Astrocyte (in vitro differentiated cells and primary cell): Measurements from ENCODE around the gene RPL26. TPM values are rescaled to one million over a fixed set of nuclear protein-coding genes. Genes with fewer than 3 reads are reported as not detected.
"Not testable (repeated sequence)": the region's sequence is repeated elsewhere in the genome, so short reads cannot be mapped to it uniquely, and the experiment has no call there.

Experiments used
- DNase-seq: peaks from one replicate; pipeline ENCODE4 v3.0.0-alpha.2; 2010; ENCODE audit warnings: low read depth
- FAIRE-seq: peaks from 2 replicates; lab custom pipeline; 2011; peaks lifted over from hg19 to GRCh38; lab: Jason Lieb, UNC
- H2AFZ ChIP-seq: 2 replicates; pipeline ENCODE4 v1.6.0; 2012; ENCODE audit warnings: low read depth, low read length, inconsistent platforms
- H3K27ac ChIP-seq: 2 replicates; pipeline ENCODE4 v1.5.1; 2011; ENCODE audit warnings: low read depth, low read length, inconsistent platforms
- H3K27me3 ChIP-seq: 2 replicates; pipeline ENCODE4 v1.6.0; 2011; ENCODE audit warnings: low read length, inconsistent platforms; ENCODE audit not compliant: insufficient read depth
- H3K36me3 ChIP-seq: 2 replicates; pipeline ENCODE4 v1.5.1; 2011; ENCODE audit warnings: low read length, inconsistent platforms; ENCODE audit not compliant: insufficient read depth
- H3K4me1 ChIP-seq: 2 replicates; pipeline ENCODE4 v1.5.1; 2011; ENCODE audit warnings: low read length, inconsistent platforms; ENCODE audit not compliant: insufficient read depth
- H3K4me2 ChIP-seq: 2 replicates; pipeline ENCODE4 v1.6.0; 2012; ENCODE audit warnings: low read length, inconsistent platforms
- H3K4me3 ChIP-seq: 2 replicates; pipeline ENCODE4 v1.5.1; 2011; ENCODE audit warnings: low read depth, mild to moderate bottlenecking, low read length, inconsistent platforms; ENCODE audit not compliant: insufficient read depth
- H3K79me2 ChIP-seq: 2 replicates; pipeline ENCODE4 v1.6.0; 2012; ENCODE audit warnings: mild to moderate bottlenecking, low read length, inconsistent platforms; ENCODE audit not compliant: insufficient read depth
- H3K9ac ChIP-seq: 2 replicates; pipeline ENCODE4 v1.6.0; 2012; ENCODE audit warnings: mild to moderate bottlenecking, low read length, inconsistent platforms
- H3K9me3 ChIP-seq: 2 replicates; pipeline ENCODE4 v1.5.1; 2012; ENCODE audit warnings: low read depth, mild to moderate bottlenecking, low read length, inconsistent platforms; ENCODE audit not compliant: insufficient read depth
- H4K20me1 ChIP-seq: 2 replicates; pipeline ENCODE4 v1.6.0; 2012; ENCODE audit warnings: low read length, inconsistent platforms; ENCODE audit not compliant: insufficient read depth
- H3K27ac Mint-ChIP-seq: one replicate; pipeline ENCODE4 v1.8.0; 2021; ENCODE audit warnings: mild to moderate bottlenecking, mixed read lengths; ENCODE audit not compliant: unreplicated experiment
- H3K27me3 Mint-ChIP-seq: one replicate; pipeline ENCODE4 v1.8.0; 2021; ENCODE audit warnings: low read depth, mixed read lengths; ENCODE audit not compliant: unreplicated experiment
- H3K36me3 Mint-ChIP-seq: one replicate; pipeline ENCODE4 v1.8.0; 2021; ENCODE audit warnings: low read depth, mixed read lengths; ENCODE audit not compliant: unreplicated experiment
- H3K4me1 Mint-ChIP-seq: one replicate; pipeline ENCODE4 v1.8.0; 2021; ENCODE audit warnings: low read depth, mixed read lengths; ENCODE audit not compliant: unreplicated experiment
- H3K4me3 Mint-ChIP-seq: one replicate; pipeline ENCODE4 v1.8.0; 2021; ENCODE audit warnings: mild to moderate bottlenecking, moderate library complexity, mixed read lengths; ENCODE audit not compliant: unreplicated experiment
- H3K9me3 Mint-ChIP-seq: one replicate; pipeline ENCODE4 v1.8.0; 2021; ENCODE audit warnings: mild to moderate bottlenecking, mixed read lengths; ENCODE audit not compliant: unreplicated experiment
- CTCF ChIP-seq: IDR thresholded peaks from 2 replicates; pipeline ENCODE4 v1.5.1; 2011; ENCODE audit warnings: low read depth, mild to moderate bottlenecking, inconsistent platforms, low read length, moderate library complexity; ENCODE audit not compliant: insufficient read depth
- EZH2 ChIP-seq: IDR thresholded peaks from 2 replicates; pipeline ENCODE4 v1.6.1; 2012; ENCODE audit warnings: mild to moderate bottlenecking, low read length, inconsistent platforms; ENCODE audit not compliant: insufficient read depth
- total RNA-seq: library from RNA; stranded (reverse); gene quantifications from 2 replicates; pipeline ENCODE4 v1.2.1, GENCODE V29; 2021

The RPL26 gene
- total RNA-seq, 1 donor from 2014 or later = 1,342 TPM

- no peaks in the 10 kb centered on the region for H3K79me2 ChIP-seq
- no peak within 1 kb of the TSS for H3K4me3 Mint-ChIP-seq
- H3K36me3 Mint-ChIP-seq = no peaks in the 10 kb centered on the region
- H3K4me3 ChIP-seq = no peak within 1 kb of the TSS
- peaks cover 20% of the 10 kb centered on the region for H3K27me3 ChIP-seq
- peaks cover 9% of the 10 kb centered on the region for H3K4me1 ChIP-seq
- H3K9me3 Mint-ChIP-seq = peaks cover 3% of the 10 kb centered on the region
- no peak for DNase-seq
- H3K4me2 ChIP-seq = no peak within 1 kb of the TSS
- no peak within 1 kb of the TSS for H3K27ac Mint-ChIP-seq
- H2AFZ ChIP-seq = no peak within 1 kb of the TSS
- FAIRE-seq = no peak
- no peaks in the 10 kb centered on the region for H3K36me3 ChIP-seq
- H3K27ac ChIP-seq = no peak within 1 kb of the TSS
- H3K4me1 Mint-ChIP-seq = no peaks in the 10 kb centered on the region
- H3K9me3 ChIP-seq = no peaks in the 10 kb centered on the region
- H4K20me1 ChIP-seq = no peaks in the 10 kb centered on the region
- no peak within 1 kb of the TSS for H3K9ac ChIP-seq
- peaks cover 45% of the 10 kb centered on the region for H3K27me3 Mint-ChIP-seq
- TF ChIP-seq CTCF = no peak
- TF ChIP-seq EZH2 = no peak
Observed at GRCh38 chr17:8397636-8398035, 14.6 kb upstream of the RPL26 start, which contains the start of gene RNF222. Gene RNF222 (minus strand): TSS chr17:8397827. CDS start chr17:8393461, 4,366 bp downstream.

GRCh38 chr17:8394497-8394896, 11.5 kb upstream of the RPL26 start:
- not testable (repeated sequence) for FAIRE-seq

GRCh38 chr17:8393470-8394231, 10.7 kb upstream of the RPL26 start:
- Histone ChIP-seq H3K4me2 (no peak overlapping the region), H3K4me3 (no peak overlapping the region), H3K27ac (no peak overlapping the region), H3K36me3 (no peaks in the 10 kb centered on the region), H3K27me3 (peaks cover 12% of the 10 kb centered on the region), H4K20me1 (no peaks in the 10 kb centered on the region), H3K4me1 (peaks cover 14% of the 10 kb centered on the region), H3K79me2 (no peaks in the 10 kb centered on the region), H3K9ac (peak overlapping the region; percentile 1), H2AFZ (no peak overlapping the region), H3K9me3 (no peaks in the 10 kb centered on the region)
- DNase-seq (no peak), FAIRE-seq (no peak)
- no peaks in the 10 kb centered on the region for H3K36me3 Mint-ChIP-seq
- no peak overlapping the region for H3K4me3 Mint-ChIP-seq
- peaks cover 2% of the 10 kb centered on the region for H3K9me3 Mint-ChIP-seq
- H3K4me1 Mint-ChIP-seq = no peaks in the 10 kb centered on the region
- peaks cover 34% of the 10 kb centered on the region for H3K27me3 Mint-ChIP-seq
- H3K27ac Mint-ChIP-seq = no peak overlapping the region
- TF ChIP-seq EZH2 (no peak), CTCF (no peak)

More at GRCh38 chr17:8394497-8394896, 11.5 kb upstream of the RPL26 start:
- not testable (repeated sequence) for DNase-seq, H3K36me3 ChIP-seq, H2AFZ ChIP-seq, H3K9ac ChIP-seq, H3K4me3 ChIP-seq, H3K4me3 Mint-ChIP-seq, H3K9me3 Mint-ChIP-seq, H4K20me1 ChIP-seq, H3K4me1 Mint-ChIP-seq, H3K79me2 ChIP-seq, H3K27ac Mint-ChIP-seq, H3K4me2 ChIP-seq, H3K36me3 Mint-ChIP-seq, H3K9me3 ChIP-seq, H3K27ac ChIP-seq
- peaks cover 37% of the 10 kb centered on the region for H3K27me3 Mint-ChIP-seq
- Histone ChIP-seq H3K4me1 (peaks cover 14% of the 10 kb centered on the region), H3K27me3 (peaks cover 12% of the 10 kb centered on the region)
